GM12878 (cell line): ENCODE results near the gene SLC25A13. TPM values are rescaled to one million over a fixed set of nuclear protein-coding genes. Genes with fewer than 3 reads are reported as not detected.

ENCODE experiments used
- ATAC-seq: fragments of 200-7000 bp; cut with Tn5 transposase; 3 replicates; pipeline ENCODE4 v1.9.1; 2020; ENCODE audit warnings: mild to moderate bottlenecking, moderate library complexity
- BruUV-seq: library from RNA; stranded (reverse); fragments of 400-500 nt; replicated peaks from 2 replicates; lab custom pipeline; 2021; lab: Mats Ljungman, UMichigan
- CTCF ChIA-PET: fragments of 300-600 bp; sonication (Branson Sonifier 250); formaldehyde crosslinking; extraction: SDS; loops from one replicate; lab custom pipeline; 2021; ENCODE audit warnings: inconsistent platforms; lab: Yijun Ruan, JAX
- POLR2A ChIA-PET: fragments of 350-600 bp; formaldehyde crosslinking; extraction: SDS; loops from one replicate; lab custom pipeline; 2021; ENCODE audit warnings: inconsistent platforms; lab: Charles Lee
- RAD21 ChIA-PET: fragments of 300-600 bp; sonication (Branson Sonifier 250); formaldehyde crosslinking; loops from one replicate; lab custom pipeline; 2023; ENCODE audit warnings: antibody characterized with exemption; ENCODE audit not compliant: unreplicated experiment; lab: Charles Lee
- SMC1A ChIA-PET: fragments of 300-600 bp; sonication (Branson Sonifier 250); formaldehyde crosslinking; loops from one replicate; lab custom pipeline; 2023; ENCODE audit not compliant: unreplicated experiment, uncharacterized antibody; lab: Charles Lee
- DNase-seq: peaks from one replicate; pipeline ENCODE4 v3.0.0-alpha.2; 2011; ENCODE audit warnings: low read depth, low spot score
- FAIRE-seq: peaks from 3 replicates; lab custom pipeline; 2011; peaks lifted over from hg19 to GRCh38; lab: Jason Lieb, UNC
- H2AFZ ChIP-seq: 2 replicates; pipeline ENCODE4 v1.6.0; 2011; ENCODE audit warnings: low read depth, low read length, control low read depth; ENCODE audit not compliant: control insufficient read depth
- H3K27ac ChIP-seq: 2 replicates; pipeline ENCODE4 v1.5.1; 2011; ENCODE audit warnings: control low read depth; ENCODE audit not compliant: control insufficient read depth, insufficient read depth
- H3K27me3 ChIP-seq, 2 experiments: replicated peaks in 1 of 2; 2 replicates each; pipeline versions ENCODE4 v1.6.0 to v1.6.1; 2011; ENCODE audit warnings: low read length in 1 of 2; ENCODE audit not compliant: control insufficient read depth in 2 of 2, insufficient read depth in 2 of 2
- H3K36me3 ChIP-seq, 2 experiments: 2 replicates each; pipeline ENCODE4 v1.5.1; 2011; ENCODE audit warnings: low read length in 1 of 2; ENCODE audit not compliant: control insufficient read depth in 2 of 2, insufficient read depth in 2 of 2
- H3K4me1 ChIP-seq: 2 replicates; pipeline ENCODE4 v1.6.1; 2011; ENCODE audit warnings: mild to moderate bottlenecking, low read length, moderate library complexity, mixed read lengths; ENCODE audit not compliant: control insufficient read depth, insufficient read depth
- H3K4me2 ChIP-seq: 2 replicates; pipeline ENCODE4 v1.6.0; 2011; ENCODE audit warnings: control low read depth; ENCODE audit not compliant: control insufficient read depth, insufficient read depth
- H3K4me3 ChIP-seq: fragments of 200-600 bp; sonication (generic); 2 replicates; pipeline ENCODE4 v1.5.1; 2016
- H3K79me2 ChIP-seq: 2 replicates; pipeline ENCODE4 v1.6.0; 2011; ENCODE audit warnings: low read length; ENCODE audit not compliant: control insufficient read depth, insufficient read depth
- H3K9ac ChIP-seq: 2 replicates; pipeline ENCODE4 v1.8.0; 2011; ENCODE audit warnings: low read length, control low read depth, mixed read lengths; ENCODE audit not compliant: control insufficient read depth, insufficient read depth
- H3K9me3 ChIP-seq: replicated peaks from 3 replicates; pipeline ENCODE4 v1.5.1; 2011; ENCODE audit warnings: mild to moderate bottlenecking, low read length; ENCODE audit not compliant: control insufficient read depth, insufficient read depth
- H4K20me1 ChIP-seq: 2 replicates; pipeline ENCODE4 v1.6.0; 2011; ENCODE audit not compliant: control insufficient read depth, insufficient read depth
- CREM ChIP-seq: IDR thresholded peaks from 2 replicates; pipeline ENCODE4 v1.6.1; 2014; ENCODE audit warnings: antibody characterized with exemption, low read depth
- ESRRA ChIP-seq: IDR thresholded peaks from 2 replicates; pipeline ENCODE4 v1.6.1; 2012; ENCODE audit warnings: mild to moderate bottlenecking, low read length, improper control_type of control experiment
- KLF5 ChIP-seq: fragments of 450-650 bp; IDR thresholded peaks from 2 replicates; pipeline ENCODE4 v1.6.1; 2014; ENCODE audit warnings: mild to moderate bottlenecking; ENCODE audit not compliant: partially characterized antibody
- NR2F1 ChIP-seq: fragments of 450-650 bp; conservative IDR thresholded peaks from 2 replicates; pipeline ENCODE4 v1.6.1; 2017; ENCODE audit warnings: mild to moderate bottlenecking
- POLR2AphosphoS2 ChIP-seq: IDR thresholded peaks from 2 replicates; pipeline ENCODE4 v1.6.1; 2011; ENCODE audit warnings: low read depth, mild to moderate bottlenecking, low read length, improper control_type of control experiment, moderate library complexity
- RFX5 ChIP-seq: IDR thresholded peaks from 2 replicates; pipeline ENCODE4 v1.6.1; 2011; ENCODE audit warnings: low read depth, low read length, improper control_type of control experiment
- SMAD5 ChIP-seq: IDR thresholded peaks from 2 replicates; pipeline ENCODE4 v1.6.1; 2016; ENCODE audit warnings: antibody characterized with exemption, low read depth
- SMARCA5 ChIP-seq: fragments of 450-650 bp; IDR thresholded peaks from 2 replicates; pipeline ENCODE4 v1.6.1; 2017; ENCODE audit warnings: mild to moderate bottlenecking
- STAT3 ChIP-seq: IDR thresholded peaks from 2 replicates; pipeline ENCODE4 v1.6.1; 2011; ENCODE audit warnings: low read depth, low read length, improper control_type of control experiment
- SUPT20H ChIP-seq: IDR thresholded peaks from 2 replicates; pipeline ENCODE4 v1.6.1; 2011; ENCODE audit warnings: low read depth, mild to moderate bottlenecking, low read length, moderate library complexity, borderline replicate concordance; ENCODE audit not compliant: control insufficient read depth
- SUZ12 ChIP-seq: fragments of 200-600 bp; sonication (generic); IDR thresholded peaks from one replicate; pipeline ENCODE4 v1.6.1; 2018; ENCODE audit warnings: antibody characterized with exemption, mild to moderate bottlenecking; ENCODE audit not compliant: unreplicated experiment
- WGBS: methylation state at CpG from one replicate; pipeline ENCODE4 v1.1.6; 2016; ENCODE audit warnings: low lambda C conversion rate; ENCODE audit not compliant: insufficient replicate concordance, insufficient coverage; ENCODE audit errors: missing lambda C conversion rate; 5-methylcytosine and 5-hydroxymethylcytosine counted together
- in situ Hi-C: fragments of 300-500 bp; cut with MboI; formaldehyde crosslinking; loops from 9 replicates; pipeline ENCODE4 v1.14.3; 2018; ENCODE audit warnings: mixed read lengths
- intact Hi-C: fragments of 100-400 bp; cut with micrococcal nuclease; formaldehyde crosslinking; loops from one replicate; pipeline ENCODE4 v1.14.2; 2022; ENCODE audit not compliant: unreplicated experiment
- polyA plus RNA-seq, 11 experiments: library from polyadenylated mRNA; depleted of rRNA in 4 of 11; unstranded in 6 of 11; stranded (reverse) in 5 of 11; fragments of >200 nt; fragmentation: Nextera tagmentation in 4 of 11; fragmentation: Illumina TruSeq in 1 of 11; extraction: Ambion mirVana in 4 of 11; extraction: Trizol in 1 of 11; gene quantifications; 1 replicate in 1 of 11; 2 replicates in 10 of 11; pipeline versions ENCODE4 v1.2.1 to v1.2.3, GENCODE V29; 2011 to 2016; ENCODE audit warnings: inconsistent platforms in 2 of 11, missing spikeins in 2 of 11, low read depth in 1 of 11
- total RNA-seq, 4 experiments: library from RNA; depleted of rRNA in 3 of 4; stranded (reverse); fragments of >200 nt in 3 of 4; fragmentation: Illumina TruSeq in 1 of 4; extraction: Trizol in 1 of 4; gene quantifications; 2 replicates each; pipeline versions ENCODE4 v1.2.1 to v1.2.3, GENCODE V29; 2013 to 2021
- TF ChIP-seq, protein P1 (sequence below): IDR thresholded peaks from 2 replicates; pipeline ENCODE4 v1.6.1; 2011; ENCODE audit warnings: borderline replicate concordance, low read depth, mild to moderate bottlenecking, moderate library complexity, low read length; ENCODE audit not compliant: insufficient read depth, poor library complexity, severe bottlenecking
- TF ChIP-seq, protein P2 (sequence below): fragments of 450-650 bp; IDR thresholded peaks from 2 replicates; pipeline ENCODE4 v1.6.1; 2016; ENCODE audit warnings: mild to moderate bottlenecking, moderate library complexity, borderline replicate concordance

Gene SLC25A13
- total and polyA plus RNA-seq, 10 of the 15 experiments (the other 5 are each of a cell fraction or from before 2014, with no cell fraction given): 7.0 to 24.7 (median 18.6) TPM

DNA sequence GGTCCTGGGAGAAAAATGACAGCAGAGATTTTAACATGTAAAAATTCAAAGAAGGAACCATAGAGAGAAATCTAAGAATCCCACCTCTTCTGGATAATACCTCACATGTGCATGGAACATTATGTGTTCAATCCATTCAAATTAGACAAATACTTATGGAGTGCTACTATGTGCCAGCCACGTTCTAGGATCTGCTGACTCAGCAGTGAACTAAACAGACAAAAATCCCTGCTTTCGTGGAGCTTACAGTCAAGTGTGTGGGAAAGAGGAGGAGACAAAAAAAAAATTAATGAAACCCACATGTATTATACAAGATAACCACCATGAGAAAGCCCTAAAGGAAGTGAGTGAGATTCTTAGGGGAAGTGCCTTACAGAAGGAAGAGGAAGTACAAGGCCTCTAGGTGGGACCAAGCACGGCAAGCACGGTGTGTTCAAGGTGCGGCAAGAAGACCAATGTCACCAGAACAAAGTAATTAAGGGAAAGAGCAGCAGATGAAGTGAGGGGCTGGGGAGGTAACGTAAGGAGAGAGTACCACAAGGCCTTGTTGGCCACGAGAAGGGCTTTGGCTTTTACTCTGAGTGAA is 71.0 kb downstream of the SLC25A13 start:
- Histone ChIP-seq H3K36me3 (no peaks in the 10 kb centered on the region), H3K27ac (no peak overlapping the region), H3K9me3 (no peaks in the 10 kb centered on the region), H4K20me1 (no peaks in the 10 kb centered on the region), H3K4me1 (no peaks in the 10 kb centered on the region), H3K4me2 (no peak overlapping the region), H3K4me3 (no peak overlapping the region), H3K79me2 (no peaks in the 10 kb centered on the region), H3K27me3 (no peaks in the 10 kb centered on the region), H2AFZ (no peak overlapping the region), H3K9ac (no peak overlapping the region)
- FAIRE-seq (no peak), DNase-seq (no peak), ATAC-seq (no peak)
- ChIA-PET SMC1A (no interaction called here), CTCF (no interaction called here), RAD21 (no interaction called here), POLR2A (no interaction called here)
- TF ChIP-seq SUZ12: no peak
- BruUV-seq: no TSS peak
- 81% methylated on average over 7 of the region's 7 CpGs for WGBS
- in situ Hi-C loops (no loop called here), intact Hi-C loops (no loop called here)

DNA sequence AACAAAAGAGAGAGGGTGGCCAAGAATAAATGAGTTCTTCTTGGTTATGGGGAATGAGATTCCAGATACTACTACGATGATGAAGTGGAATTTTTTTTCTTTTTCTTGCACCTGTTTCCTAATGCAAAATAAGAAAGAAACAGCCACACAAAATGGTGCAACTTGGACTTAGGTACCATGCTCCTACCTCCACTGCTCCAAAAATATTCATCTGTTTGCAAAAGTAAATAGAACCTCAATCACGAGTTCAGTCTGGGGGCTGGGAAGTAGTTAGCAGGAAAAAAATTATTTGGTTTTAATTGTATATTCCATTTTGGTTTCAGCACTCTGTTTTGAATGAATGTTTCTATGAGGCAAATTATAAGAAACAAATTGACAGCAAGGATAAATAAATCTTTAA is 73.5 kb downstream of the SLC25A13 start:
- Histone ChIP-seq H3K27ac (no peak overlapping the region), H2AFZ (no peak overlapping the region), H3K79me2 (no peaks in the 10 kb centered on the region), H3K4me3 (no peak overlapping the region), H3K4me2 (no peak overlapping the region), H3K36me3 (no peaks in the 10 kb centered on the region), H3K4me1 (no peaks in the 10 kb centered on the region), H4K20me1 (no peaks in the 10 kb centered on the region), H3K9ac (no peak overlapping the region), H3K27me3 (no peaks in the 10 kb centered on the region), H3K9me3 (no peaks in the 10 kb centered on the region)
- in situ Hi-C loops: no loop called here
- ChIA-PET CTCF (no interaction called here), SMC1A (no interaction called here), RAD21 (no interaction called here), POLR2A (no interaction called here)
- no TSS peak for BruUV-seq
- intact Hi-C loops: no loop called here
- DNase-seq: no peak
- FAIRE-seq: no peak
- no peak for ATAC-seq
- 76% methylated on average over 2 of the region's 2 CpGs for WGBS
- no peak for TF ChIP-seq POLR2AphosphoS2
- TF ChIP-seq, protein P1, sequence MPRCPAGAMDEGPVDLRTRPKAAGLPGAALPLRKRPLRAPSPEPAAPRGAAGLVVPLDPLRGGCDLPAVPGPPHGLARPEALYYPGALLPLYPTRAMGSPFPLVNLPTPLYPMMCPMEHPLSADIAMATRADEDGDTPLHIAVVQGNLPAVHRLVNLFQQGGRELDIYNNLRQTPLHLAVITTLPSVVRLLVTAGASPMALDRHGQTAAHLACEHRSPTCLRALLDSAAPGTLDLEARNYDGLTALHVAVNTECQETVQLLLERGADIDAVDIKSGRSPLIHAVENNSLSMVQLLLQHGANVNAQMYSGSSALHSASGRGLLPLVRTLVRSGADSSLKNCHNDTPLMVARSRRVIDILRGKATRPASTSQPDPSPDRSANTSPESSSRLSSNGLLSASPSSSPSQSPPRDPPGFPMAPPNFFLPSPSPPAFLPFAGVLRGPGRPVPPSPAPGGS: no peak
- no peak for TF ChIP-seq CREM
- no peak for TF ChIP-seq ESRRA
- TF ChIP-seq SUPT20H: no peak
- no peak for TF ChIP-seq KLF5
- no peak for TF ChIP-seq STAT3
- TF ChIP-seq, protein P2, sequence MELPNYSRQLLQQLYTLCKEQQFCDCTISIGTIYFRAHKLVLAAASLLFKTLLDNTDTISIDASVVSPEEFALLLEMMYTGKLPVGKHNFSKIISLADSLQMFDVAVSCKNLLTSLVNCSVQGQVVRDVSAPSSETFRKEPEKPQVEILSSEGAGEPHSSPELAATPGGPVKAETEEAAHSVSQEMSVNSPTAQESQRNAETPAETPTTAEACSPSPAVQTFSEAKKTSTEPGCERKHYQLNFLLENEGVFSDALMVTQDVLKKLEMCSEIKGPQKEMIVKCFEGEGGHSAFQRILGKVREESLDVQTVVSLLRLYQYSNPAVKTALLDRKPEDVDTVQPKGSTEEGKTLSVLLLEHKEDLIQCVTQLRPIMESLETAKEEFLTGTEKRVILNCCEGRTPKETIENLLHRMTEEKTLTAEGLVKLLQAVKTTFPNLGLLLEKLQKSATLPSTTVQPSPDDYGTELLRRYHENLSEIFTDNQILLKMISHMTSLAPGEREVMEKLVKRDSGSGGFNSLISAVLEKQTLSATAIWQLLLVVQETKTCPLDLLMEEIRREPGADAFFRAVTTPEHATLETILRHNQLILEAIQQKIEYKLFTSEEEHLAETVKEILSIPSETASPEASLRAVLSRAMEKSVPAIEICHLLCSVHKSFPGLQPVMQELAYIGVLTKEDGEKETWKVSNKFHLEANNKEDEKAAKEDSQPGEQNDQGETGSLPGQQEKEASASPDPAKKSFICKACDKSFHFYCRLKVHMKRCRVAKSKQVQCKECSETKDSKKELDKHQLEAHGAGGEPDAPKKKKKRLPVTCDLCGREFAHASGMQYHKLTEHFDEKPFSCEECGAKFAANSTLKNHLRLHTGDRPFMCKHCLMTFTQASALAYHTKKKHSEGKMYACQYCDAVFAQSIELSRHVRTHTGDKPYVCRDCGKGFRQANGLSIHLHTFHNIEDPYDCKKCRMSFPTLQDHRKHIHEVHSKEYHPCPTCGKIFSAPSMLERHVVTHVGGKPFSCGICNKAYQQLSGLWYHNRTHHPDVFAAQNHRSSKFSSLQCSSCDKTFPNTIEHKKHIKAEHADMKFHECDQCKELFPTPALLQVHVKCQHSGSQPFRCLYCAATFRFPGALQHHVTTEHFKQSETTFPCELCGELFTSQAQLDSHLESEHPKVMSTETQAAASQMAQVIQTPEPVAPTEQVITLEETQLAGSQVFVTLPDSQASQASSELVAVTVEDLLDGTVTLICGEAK: no peak
- TF ChIP-seq SMAD5: no peak
- no peak for TF ChIP-seq SMARCA5
- no peak for TF ChIP-seq NR2F1
- TF ChIP-seq RFX5: no peak
